Activated B cell treated with CpG ODN at 0.5 μM for 24 hours (primary cell): ENCODE measurements around the gene TRABD. TPM values are rescaled to one million over a fixed set of nuclear protein-coding genes. Genes with fewer than 3 reads are reported as not detected.

Source experiments
- ATAC-seq: fragments of 200-7000 bp; cut with Tn5 transposase; one replicate; pipeline ENCODE4 v1.10.0; 2021; ENCODE audit warnings: low read depth, mild to moderate bottlenecking, moderate library complexity
- CTCF ChIA-PET: fragments of 350-600 bp; sonication (Branson Sonifier 250); formaldehyde crosslinking; loops from one replicate; lab custom pipeline; 2021; ENCODE audit warnings: antibody characterized with exemption; lab: Charles Lee
- POLR2A ChIA-PET: fragments of 350-600 bp; sonication (Branson Sonifier 250); formaldehyde crosslinking; loops from one replicate; lab custom pipeline; 2021; ENCODE audit warnings: antibody characterized with exemption; lab: Charles Lee
- DNase-seq: peaks from one replicate; pipeline ENCODE4 v3.0.0; 2022
- H3K27ac Mint-ChIP-seq: one replicate; pipeline ENCODE4 v1.8.0; 2020; ENCODE audit warnings: mixed read lengths
- H3K27me3 Mint-ChIP-seq: one replicate; pipeline ENCODE4 v1.8.0; 2021; ENCODE audit warnings: mixed read lengths
- H3K36me3 Mint-ChIP-seq: one replicate; pipeline ENCODE4 v1.8.0; 2021; ENCODE audit warnings: low read depth, mixed read lengths
- H3K4me1 Mint-ChIP-seq: one replicate; pipeline ENCODE4 v1.8.0; 2021; ENCODE audit warnings: mixed read lengths
- H3K4me3 Mint-ChIP-seq: one replicate; pipeline ENCODE4 v1.8.0; 2020; ENCODE audit warnings: mild to moderate bottlenecking, mixed read lengths
- H3K9me3 Mint-ChIP-seq: one replicate; pipeline ENCODE4 v1.8.0; 2020; ENCODE audit warnings: mixed read lengths
- intact Hi-C: fragments of 100-400 bp; cut with micrococcal nuclease; formaldehyde crosslinking; loops from one replicate; pipeline ENCODE4 v1.15.1; 2024
- total RNA-seq: library from RNA; stranded (reverse); gene quantifications from 2 replicates; pipeline ENCODE4 v1.2.3, GENCODE V29; 2022
- TF ChIP-seq, protein P1 (sequence below): fragments of 200-600 bp; IDR thresholded peaks from one replicate; pipeline ENCODE4 v1.8.0; 2022; ENCODE audit warnings: antibody characterized with exemption, mild to moderate bottlenecking

TRABD gene
- total RNA-seq, 1 donor from 2014 or later: 86.4 TPM

DNA sequence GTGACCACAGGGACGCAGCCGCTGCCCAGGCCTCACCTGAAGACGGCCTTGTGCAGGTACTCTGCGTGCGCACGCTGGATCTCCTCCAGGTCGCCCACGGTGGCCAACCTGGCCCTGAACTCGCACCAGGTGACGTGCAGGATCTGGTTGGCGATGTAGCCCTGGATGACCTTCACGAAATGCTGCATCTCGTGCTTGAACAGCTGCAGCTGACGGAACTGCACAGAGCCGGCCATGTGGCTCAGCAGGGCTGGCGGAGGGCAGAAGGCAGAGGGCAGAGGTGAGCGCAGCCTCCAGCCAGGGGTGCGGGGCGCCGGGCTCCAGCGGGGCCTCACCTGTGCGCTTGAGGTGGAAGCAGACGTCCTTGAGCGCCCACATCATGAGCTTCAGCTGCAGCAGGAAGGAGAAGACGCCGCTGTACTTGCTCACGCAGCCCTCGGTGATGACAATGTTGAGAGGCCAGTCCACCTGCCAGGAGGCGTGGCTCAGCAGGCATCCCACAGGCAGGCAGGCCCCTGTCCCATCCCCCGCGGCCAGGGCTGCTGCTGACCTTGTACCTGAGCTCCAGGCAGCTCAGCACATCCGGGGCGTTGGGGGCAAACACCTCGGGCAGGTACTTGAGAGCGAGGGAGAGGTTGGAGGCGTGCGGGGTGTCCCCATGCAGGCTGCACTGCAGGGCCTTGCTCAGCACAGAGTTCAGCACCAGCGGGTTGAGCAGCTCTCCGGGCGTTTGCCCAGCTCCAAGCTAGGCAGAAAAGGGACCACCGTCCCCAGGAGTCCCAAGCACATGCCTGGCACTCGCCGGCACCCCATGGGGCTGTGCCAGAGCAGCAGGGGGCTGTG, 32.7 kb downstream of the TRABD start:
- TF ChIP-seq, protein P1, sequence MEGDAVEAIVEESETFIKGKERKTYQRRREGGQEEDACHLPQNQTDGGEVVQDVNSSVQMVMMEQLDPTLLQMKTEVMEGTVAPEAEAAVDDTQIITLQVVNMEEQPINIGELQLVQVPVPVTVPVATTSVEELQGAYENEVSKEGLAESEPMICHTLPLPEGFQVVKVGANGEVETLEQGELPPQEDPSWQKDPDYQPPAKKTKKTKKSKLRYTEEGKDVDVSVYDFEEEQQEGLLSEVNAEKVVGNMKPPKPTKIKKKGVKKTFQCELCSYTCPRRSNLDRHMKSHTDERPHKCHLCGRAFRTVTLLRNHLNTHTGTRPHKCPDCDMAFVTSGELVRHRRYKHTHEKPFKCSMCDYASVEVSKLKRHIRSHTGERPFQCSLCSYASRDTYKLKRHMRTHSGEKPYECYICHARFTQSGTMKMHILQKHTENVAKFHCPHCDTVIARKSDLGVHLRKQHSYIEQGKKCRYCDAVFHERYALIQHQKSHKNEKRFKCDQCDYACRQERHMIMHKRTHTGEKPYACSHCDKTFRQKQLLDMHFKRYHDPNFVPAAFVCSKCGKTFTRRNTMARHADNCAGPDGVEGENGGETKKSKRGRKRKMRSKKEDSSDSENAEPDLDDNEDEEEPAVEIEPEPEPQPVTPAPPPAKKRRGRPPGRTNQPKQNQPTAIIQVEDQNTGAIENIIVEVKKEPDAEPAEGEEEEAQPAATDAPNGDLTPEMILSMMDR: no peak
- Mint-ChIP-seq H3K4me3 (no peak overlapping the region), H3K36me3 (peaks cover 75% of the 10 kb centered on the region), H3K27ac (no peak overlapping the region), H3K9me3 (no peaks in the 10 kb centered on the region), H3K27me3 (no peaks in the 10 kb centered on the region), H3K4me1 (no peaks in the 10 kb centered on the region)
- POLR2A ChIA-PET: interaction anchor here (0.8 kb wide), 1 partner anchor 26 kb away, joined by 3 read pairs; no protein-coding TSS in a partner anchor
- CTCF ChIA-PET: no interaction called here
- intact Hi-C loops: no loop called here
- ATAC-seq: no peak
- no peak for DNase-seq

DNA sequence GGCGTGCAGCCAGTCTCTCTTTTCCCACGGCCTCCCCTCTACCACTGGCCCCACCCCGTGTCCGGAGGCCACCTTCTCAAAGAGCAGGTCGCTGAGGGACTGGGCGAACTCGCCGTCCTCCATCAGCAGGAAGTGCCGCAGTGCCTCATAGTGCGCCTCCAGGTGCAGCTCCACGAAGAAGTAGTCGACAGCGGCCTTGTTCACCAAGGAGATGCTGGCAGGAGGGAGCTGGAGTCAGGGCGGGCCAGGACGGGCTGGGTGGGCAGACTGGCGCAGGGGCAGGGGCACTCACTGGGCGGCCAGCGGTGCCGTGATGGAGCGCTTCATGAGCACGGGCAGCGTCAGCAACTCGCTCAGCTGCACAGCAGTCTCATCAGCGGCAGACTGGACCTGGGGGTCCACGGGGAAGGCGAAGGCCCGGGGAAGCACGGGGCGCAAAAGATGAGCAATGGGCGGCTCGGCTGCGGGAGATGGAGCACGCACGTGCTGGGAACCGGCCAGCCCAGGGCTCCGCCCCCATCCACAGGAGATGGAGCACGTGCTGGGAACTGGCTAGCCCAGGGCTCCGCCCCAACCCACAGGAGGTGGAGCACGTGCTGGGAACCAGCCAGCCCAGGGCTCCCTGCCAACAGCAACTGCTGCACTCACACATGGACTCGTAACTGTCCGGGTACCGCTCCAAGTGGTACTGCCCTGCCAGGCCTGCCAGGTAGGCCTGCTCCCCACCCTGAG, 33.4 kb downstream of the TRABD start:
- DNase-seq: no peak
- intact Hi-C loops: no loop called here
- no peaks in the 10 kb centered on the region for H3K27me3 Mint-ChIP-seq
- ChIA-PET POLR2A (no interaction called here), CTCF (no interaction called here)
- no peak overlapping the region for H3K4me3 Mint-ChIP-seq
- H3K9me3 Mint-ChIP-seq: no peaks in the 10 kb centered on the region
- no peaks in the 10 kb centered on the region for H3K4me1 Mint-ChIP-seq
- peaks cover 74% of the 10 kb centered on the region for H3K36me3 Mint-ChIP-seq
- TF ChIP-seq, protein P1: no peak
- no peak for ATAC-seq
- no peak overlapping the region for H3K27ac Mint-ChIP-seq

DNA sequence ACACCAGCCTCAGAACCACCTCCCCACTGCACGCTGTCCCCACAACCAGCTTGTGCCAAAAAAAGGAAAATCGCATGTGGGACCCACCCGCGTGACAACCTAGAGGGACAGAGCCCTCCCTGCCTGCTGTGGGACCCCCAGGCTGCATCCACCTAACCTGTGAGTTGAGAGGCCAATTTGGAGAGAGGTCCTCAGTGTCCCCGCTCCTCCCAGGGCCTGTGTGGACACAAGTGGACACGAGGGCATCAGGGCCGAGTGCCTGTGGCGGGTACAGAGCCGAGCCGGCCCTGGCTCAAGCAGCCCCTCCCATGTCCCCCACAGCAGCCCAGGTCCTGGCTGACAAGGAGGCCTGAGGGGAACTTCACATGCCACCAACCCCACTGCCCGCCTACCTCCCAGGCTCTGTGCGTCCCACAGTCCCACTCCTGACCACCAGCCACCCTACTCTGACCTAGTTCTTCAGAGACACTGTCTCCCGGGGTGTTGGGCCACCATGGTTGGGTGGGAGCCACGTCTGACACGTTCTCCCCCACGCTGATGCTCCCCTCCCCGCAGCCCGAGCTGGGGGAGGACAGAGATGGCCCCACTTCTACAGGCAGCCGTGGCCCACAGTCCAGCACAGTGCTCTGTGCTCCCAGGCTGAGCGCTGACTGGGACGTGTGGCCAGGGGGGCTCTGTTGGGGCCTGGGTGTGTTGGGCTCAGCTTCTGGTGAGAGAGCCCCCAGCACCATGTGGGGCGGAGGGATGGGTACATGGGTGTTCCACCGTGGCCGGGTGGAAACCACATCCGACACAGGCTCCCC, 34.3 kb downstream of the TRABD start:
- Mint-ChIP-seq H3K4me3 (no peak overlapping the region), H3K27ac (no peak overlapping the region)

DNA sequence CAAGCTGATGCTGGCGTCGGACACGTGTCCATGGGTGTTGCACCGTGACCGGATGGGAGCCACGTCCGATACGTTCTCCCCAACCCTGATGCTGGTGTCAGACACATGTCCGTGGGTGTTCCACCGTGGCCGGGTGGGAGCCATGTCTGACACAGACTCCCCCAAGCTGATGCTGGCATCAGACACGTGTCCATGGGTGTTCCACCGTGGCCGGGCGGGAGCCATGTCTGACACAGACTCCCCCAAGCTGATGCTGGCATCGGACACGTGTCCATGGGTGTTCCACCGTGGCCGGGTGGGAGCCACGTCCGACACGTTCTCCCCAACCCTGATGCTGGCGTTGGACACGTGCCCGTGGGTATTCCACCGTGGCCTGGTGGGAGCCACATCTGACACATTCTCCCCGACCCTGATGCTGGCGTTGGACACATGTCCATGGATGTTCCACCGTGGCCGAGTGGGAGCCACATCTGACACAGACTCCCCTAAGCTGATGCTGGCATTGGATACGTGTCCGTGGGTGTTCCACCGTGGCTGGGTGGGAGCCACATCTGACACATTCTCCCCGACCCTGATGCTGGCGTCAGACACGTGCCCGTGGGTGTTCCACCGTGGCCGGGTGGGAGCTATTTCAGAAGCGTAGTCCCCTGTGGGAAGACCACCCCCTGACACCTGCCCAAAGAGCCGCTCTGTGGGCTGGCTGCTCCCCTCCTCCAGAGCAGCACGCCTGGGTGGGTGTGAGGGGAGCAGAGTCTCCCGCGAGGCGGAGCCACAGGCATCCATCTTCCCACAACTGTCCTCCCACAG, 35.1 kb downstream of the TRABD start:
- Mint-ChIP-seq H3K4me3 (no peak overlapping the region), H3K36me3 (peaks cover 75% of the 10 kb centered on the region), H3K9me3 (no peaks in the 10 kb centered on the region), H3K27me3 (no peaks in the 10 kb centered on the region), H3K27ac (no peak overlapping the region), H3K4me1 (no peaks in the 10 kb centered on the region)
- no peak for DNase-seq
- intact Hi-C loops: no loop called here
- no peak for ATAC-seq
- POLR2A ChIA-PET: interaction anchor here (0.5 to 0.6 kb wide), 2 partner anchors 39 to 258 kb away, joined by 4 to 6 read pairs; no protein-coding TSS in a partner anchor
- TF ChIP-seq, protein P1: no peak
- CTCF ChIA-PET: interaction anchor here (2.9 kb wide), 1 partner anchor 72 kb away, joined by 15 read pairs; no protein-coding TSS in a partner anchor

More for the DNA sequence above, 34.3 kb downstream of the TRABD start:
- TF ChIP-seq, protein P1: no peak
- intact Hi-C loops: no loop called here
- ChIA-PET POLR2A (interaction anchor here (0.6 kb wide), 1 partner anchor 193 kb away, joined by 3 read pairs; no protein-coding TSS in a partner anchor), CTCF (interaction anchor here (2.9 kb wide), 1 partner anchor 71 kb away, joined by 15 read pairs; no protein-coding TSS in a partner anchor)
- H3K27me3 Mint-ChIP-seq: no peaks in the 10 kb centered on the region
- H3K9me3 Mint-ChIP-seq: no peaks in the 10 kb centered on the region
- H3K4me1 Mint-ChIP-seq: no peaks in the 10 kb centered on the region
- DNase-seq (no peak), ATAC-seq (no peak)
- H3K36me3 Mint-ChIP-seq: peaks cover 74% of the 10 kb centered on the region
